BE2C (cell line): ENCODE results near the gene SGK2.
"Not testable (repeated sequence)": the region's sequence is repeated elsewhere in the genome, so short reads cannot be mapped to it uniquely, and the experiment has no call there.

ENCODE experiments used
- DNase-seq: peaks from one replicate; pipeline ENCODE4 v3.0.0-alpha.2; 2020
- H3K27me3 ChIP-seq: fragments of 250-450 bp; sonication (Bioruptor Pico); 2 replicates; pipeline ENCODE4 v1.5.1; 2020; ENCODE audit warnings: mild to moderate bottlenecking
- H3K36me3 ChIP-seq: fragments of 250-450 bp; sonication (Bioruptor Pico); 2 replicates; pipeline ENCODE4 v1.5.1; 2020; ENCODE audit warnings: mild to moderate bottlenecking
- H3K4me1 ChIP-seq: fragments of 250-450 bp; sonication (Bioruptor Pico); 2 replicates; pipeline ENCODE4 v1.5.1; 2020
- H3K4me3 ChIP-seq: 2 replicates; pipeline ENCODE4 v1.5.1; 2011; ENCODE audit warnings: low read depth, low read length
- H3K9me3 ChIP-seq: fragments of 250-450 bp; sonication (Bioruptor Pico); 2 replicates; pipeline ENCODE4 v1.5.1; 2020
- TF ChIP-seq, protein P1 (sequence below): IDR thresholded peaks from 2 replicates; pipeline ENCODE4 v1.5.1; 2012; ENCODE audit warnings: mild to moderate bottlenecking, low read depth, low read length

SGK2 gene

DNA sequence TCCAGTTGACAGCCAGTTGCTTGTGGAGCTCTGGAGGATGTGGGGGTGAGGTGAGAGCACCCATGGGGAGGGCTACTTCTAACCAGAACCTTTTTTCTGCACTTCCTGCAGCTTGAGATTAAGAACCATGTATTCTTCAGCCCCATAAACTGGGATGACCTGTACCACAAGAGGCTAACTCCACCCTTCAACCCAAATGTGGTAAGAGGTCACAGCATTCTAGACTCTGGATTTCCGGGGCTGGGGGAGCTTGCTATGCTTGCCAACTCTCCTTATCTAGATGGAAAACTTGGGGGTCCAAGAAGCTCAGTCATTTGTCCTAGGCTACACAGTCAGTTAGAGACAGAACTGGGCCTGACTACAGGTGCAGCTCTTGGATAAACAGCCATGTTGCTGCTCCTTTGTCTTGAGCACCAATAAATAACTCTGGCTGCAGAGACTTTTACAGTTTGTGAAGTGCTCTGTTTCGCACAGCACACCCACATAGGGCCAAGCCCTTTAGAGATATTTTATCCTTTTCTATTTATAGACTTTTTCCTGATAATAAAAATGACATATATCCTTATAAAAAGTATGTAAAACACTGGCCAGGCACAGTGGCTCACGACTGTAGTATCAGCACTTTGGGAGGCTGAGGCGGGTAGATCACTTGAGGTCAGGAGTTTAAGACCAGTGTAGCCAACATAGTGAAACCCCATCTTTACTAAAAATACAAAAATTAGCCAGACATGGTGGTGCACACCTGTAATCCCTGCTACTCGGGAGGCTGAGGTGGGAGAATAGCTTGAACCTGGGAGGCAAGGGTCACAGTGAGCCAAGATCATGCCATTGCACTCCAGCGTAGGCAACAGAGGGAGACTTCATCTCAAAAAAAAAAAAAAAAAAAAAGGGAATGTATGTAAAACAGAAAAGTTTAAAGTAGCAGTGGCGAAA, 21.3 kb downstream of the SGK2 start:
- no peaks in the 10 kb centered on the region for H3K9me3 ChIP-seq
- TF ChIP-seq, protein P1, sequence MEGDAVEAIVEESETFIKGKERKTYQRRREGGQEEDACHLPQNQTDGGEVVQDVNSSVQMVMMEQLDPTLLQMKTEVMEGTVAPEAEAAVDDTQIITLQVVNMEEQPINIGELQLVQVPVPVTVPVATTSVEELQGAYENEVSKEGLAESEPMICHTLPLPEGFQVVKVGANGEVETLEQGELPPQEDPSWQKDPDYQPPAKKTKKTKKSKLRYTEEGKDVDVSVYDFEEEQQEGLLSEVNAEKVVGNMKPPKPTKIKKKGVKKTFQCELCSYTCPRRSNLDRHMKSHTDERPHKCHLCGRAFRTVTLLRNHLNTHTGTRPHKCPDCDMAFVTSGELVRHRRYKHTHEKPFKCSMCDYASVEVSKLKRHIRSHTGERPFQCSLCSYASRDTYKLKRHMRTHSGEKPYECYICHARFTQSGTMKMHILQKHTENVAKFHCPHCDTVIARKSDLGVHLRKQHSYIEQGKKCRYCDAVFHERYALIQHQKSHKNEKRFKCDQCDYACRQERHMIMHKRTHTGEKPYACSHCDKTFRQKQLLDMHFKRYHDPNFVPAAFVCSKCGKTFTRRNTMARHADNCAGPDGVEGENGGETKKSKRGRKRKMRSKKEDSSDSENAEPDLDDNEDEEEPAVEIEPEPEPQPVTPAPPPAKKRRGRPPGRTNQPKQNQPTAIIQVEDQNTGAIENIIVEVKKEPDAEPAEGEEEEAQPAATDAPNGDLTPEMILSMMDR, result no peak
- DNase-seq, result no peak

DNA sequence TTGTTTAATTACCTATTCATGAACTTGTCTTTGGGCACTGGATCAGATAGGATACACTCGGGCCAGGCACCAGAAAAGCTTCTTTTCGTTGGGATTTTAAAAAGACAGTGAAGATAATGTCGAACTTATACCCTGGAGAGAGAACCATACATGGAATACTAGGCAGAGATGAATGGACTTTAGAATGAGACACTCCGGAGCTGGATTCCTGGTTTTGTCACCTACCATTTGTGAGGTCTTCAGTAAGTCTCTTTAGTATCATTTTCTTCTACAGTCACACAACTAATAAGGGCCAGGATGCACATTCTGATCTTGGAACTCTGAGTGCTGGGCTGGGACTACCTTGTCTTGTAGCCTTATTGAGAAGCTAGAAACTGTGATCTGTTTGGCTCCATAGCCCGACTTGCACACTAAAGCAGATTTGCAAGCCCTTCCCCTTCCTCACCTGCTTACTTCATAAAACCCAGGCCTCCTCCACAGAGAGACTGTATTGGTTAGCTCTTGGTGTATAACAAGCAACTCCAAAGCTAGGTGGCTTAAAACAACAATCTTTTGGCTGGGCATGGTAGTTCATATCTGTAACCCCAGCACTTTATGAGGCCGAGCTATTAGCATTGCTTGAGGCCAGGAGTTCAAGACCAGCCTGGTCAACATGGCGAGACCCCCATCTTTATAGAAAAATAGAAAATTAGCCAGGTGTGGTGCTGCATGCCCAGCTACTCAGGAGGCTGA, 24.5 kb downstream of the SGK2 start:
- no peaks in the 10 kb centered on the region for H3K9me3 ChIP-seq
- TF ChIP-seq, protein P1, result no peak
- H3K4me3 ChIP-seq, result no peak overlapping the region
- H3K4me1 ChIP-seq, result no peaks in the 10 kb centered on the region
- H3K27me3 ChIP-seq, result no peaks in the 10 kb centered on the region
- no peaks in the 10 kb centered on the region for H3K36me3 ChIP-seq
- no peak for DNase-seq

More for the DNA sequence above, 21.3 kb downstream of the SGK2 start:
- no peaks in the 10 kb centered on the region for H3K36me3 ChIP-seq
- no peaks in the 10 kb centered on the region for H3K27me3 ChIP-seq
- no peaks in the 10 kb centered on the region for H3K4me1 ChIP-seq
- H3K4me3 ChIP-seq, result no peak overlapping the region

DNA sequence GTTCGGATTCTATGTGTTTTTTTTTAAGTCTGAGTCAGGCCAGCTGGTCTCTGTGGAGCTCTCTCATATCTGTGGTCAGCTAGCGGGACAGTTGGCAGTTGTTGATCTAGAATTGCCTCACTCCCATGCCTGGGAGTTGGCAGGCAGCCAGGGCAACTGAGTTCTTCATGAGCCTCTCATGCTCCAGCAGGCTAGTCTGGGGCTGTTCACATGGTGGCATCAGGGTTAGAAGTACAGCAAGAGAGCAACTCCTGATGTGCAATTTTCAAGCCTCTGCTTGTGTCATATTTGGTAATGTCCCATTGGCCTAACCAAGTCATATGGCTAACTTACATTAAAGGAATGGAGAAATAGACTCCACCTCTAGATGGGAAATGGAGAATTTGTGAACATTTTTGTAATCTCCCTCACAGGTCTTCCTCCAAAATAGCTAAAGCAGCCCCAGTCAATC, 25.2 kb downstream of the SGK2 start:
- no peak overlapping the region for H3K4me3 ChIP-seq
- peak; percentile 41 for DNase-seq
- H3K9me3 ChIP-seq, result no peaks in the 10 kb centered on the region
- no peaks in the 10 kb centered on the region for H3K27me3 ChIP-seq
- TF ChIP-seq, protein P1, result no peak
- H3K36me3 ChIP-seq, result no peaks in the 10 kb centered on the region
- no peaks in the 10 kb centered on the region for H3K4me1 ChIP-seq

DNA sequence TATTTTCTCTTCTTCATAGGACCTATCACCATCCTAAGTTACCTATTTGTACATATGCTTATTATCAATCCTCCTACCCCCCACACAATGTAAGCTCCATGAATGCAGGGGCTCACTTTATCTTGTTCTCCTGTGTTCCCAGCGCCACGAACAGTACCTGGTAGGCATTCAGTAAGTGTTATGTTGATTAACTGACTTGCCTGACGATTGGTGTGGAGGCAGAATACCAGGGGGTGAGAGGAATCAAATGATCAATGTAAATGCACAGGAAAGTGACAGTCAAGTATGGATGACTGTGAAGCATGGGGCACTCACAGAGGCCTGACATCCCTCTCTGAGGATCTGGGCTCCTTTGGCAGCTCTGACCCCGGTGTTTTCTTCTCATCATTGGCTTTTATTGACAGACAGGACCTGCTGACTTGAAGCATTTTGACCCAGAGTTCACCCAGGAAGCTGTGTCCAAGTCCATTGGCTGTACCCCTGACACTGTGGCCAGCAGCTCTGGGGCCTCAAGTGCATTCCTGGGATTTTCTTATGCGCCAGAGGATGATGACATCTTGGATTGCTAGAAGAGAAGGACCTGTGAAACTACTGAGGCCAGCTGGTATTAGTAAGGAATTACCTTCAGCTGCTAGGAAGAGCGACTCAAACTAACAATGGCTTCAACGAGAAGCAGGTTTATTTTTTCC, 25.8 kb downstream of the SGK2 start:
- H3K36me3 ChIP-seq, result no peaks in the 10 kb centered on the region
- TF ChIP-seq, protein P1, result no peak
- H3K4me3 ChIP-seq, result no peak overlapping the region
- no peaks in the 10 kb centered on the region for H3K4me1 ChIP-seq
- no peak for DNase-seq
- no peaks in the 10 kb centered on the region for H3K9me3 ChIP-seq
- no peaks in the 10 kb centered on the region for H3K27me3 ChIP-seq

DNA sequence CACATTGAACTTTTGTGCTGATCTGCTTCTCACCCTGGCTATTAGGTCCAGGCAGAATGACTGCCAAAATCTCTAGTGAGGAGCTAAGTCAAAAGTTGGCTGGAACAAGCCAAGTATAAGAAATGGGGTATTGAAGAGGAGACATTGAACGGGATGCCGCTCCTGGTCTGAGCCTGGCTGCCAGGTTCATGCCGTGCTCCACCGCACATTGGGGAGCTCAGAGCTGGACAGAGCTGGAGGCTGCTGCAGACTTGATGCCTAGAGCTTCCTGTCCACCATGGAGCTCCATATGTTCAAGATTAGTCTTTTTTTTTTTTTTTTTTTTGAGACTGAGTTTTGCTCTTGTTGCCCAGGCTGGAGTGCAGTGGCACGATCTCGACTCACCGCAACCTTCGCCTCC, 27.8 kb downstream of the SGK2 start:
- TF ChIP-seq, protein P1, result no peak

DNA sequence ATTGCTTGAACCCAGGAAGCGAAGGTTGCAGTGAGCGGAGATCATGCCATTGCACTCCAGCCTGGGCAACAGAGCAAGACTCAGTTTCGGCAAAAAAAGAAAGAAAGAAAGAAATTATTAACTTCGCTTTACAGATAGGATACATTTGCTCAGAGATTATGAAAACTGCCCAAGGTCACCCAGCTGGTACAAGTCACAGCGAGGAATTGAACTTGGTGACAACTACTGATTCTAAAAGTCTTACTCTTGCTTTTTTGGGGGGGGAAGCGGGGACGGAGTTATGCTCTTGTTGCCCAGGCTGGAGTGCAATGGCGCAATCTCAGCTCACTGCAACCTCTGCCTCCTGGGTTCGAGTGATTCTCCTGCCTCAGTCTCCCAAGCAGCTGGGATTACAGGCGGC, 29.7 kb downstream of the SGK2 start:
- not testable (repeated sequence) for DNase-seq, H3K4me3 ChIP-seq, H3K4me1 ChIP-seq, H3K36me3 ChIP-seq, H3K9me3 ChIP-seq, H3K27me3 ChIP-seq

More for the DNA sequence above, 27.8 kb downstream of the SGK2 start:
- DNase-seq, result no peak
- H3K27me3 ChIP-seq, result no peaks in the 10 kb centered on the region
- no peaks in the 10 kb centered on the region for H3K9me3 ChIP-seq
- peaks cover 4% of the 10 kb centered on the region; the same call in 1 of the 2 replicates for H3K4me1 ChIP-seq
- no peaks in the 10 kb centered on the region for H3K36me3 ChIP-seq
- no peak overlapping the region for H3K4me3 ChIP-seq
